ENCODE results near the gene KLHL7.

DNA sequence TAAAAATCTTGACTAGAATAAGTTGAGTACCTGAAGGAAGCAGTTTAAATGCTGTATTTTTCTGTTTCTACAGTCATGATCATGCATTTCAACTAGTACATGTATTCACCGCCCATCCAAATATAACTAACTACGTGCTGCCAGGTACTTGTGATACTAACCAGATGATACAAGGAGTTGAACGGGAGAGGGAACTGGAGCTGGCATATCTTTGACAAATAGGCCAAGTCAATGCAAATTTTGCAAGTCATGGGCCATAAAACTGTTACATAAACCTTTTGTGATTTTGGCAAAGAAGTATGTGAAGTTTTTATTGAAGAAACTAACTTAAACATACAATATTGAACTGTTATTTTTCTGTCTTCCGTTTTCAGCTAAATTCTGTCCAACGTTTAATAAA is 90.7 kb downstream of the KLHL7 start:
- TF ChIP-seq, protein P1, sequence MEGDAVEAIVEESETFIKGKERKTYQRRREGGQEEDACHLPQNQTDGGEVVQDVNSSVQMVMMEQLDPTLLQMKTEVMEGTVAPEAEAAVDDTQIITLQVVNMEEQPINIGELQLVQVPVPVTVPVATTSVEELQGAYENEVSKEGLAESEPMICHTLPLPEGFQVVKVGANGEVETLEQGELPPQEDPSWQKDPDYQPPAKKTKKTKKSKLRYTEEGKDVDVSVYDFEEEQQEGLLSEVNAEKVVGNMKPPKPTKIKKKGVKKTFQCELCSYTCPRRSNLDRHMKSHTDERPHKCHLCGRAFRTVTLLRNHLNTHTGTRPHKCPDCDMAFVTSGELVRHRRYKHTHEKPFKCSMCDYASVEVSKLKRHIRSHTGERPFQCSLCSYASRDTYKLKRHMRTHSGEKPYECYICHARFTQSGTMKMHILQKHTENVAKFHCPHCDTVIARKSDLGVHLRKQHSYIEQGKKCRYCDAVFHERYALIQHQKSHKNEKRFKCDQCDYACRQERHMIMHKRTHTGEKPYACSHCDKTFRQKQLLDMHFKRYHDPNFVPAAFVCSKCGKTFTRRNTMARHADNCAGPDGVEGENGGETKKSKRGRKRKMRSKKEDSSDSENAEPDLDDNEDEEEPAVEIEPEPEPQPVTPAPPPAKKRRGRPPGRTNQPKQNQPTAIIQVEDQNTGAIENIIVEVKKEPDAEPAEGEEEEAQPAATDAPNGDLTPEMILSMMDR (IDR thresholded peaks at IDR 0.05; ENCODE audit: low read depth, low read length): no peak
- TF ChIP-seq POLR2A (IDR thresholded peaks at IDR 0.05; ENCODE audit: extremely low read depth, insufficient read length): no peak

All from NB4 (cell line).